ENCODE results near the gene TM7SF3.
A peak's percentile ranks its signal among the peaks of the same experiment; 100 is the strongest.
"Not testable (repeated sequence)": the region's sequence is repeated elsewhere in the genome, so short reads cannot be mapped to it uniquely, and the experiment has no call there.

Gene TM7SF3

GRCh38 chr12:26976687-26977086 lies 37.5 kb downstream of the TM7SF3 start:
- no peak for DNase-seq

DNA sequence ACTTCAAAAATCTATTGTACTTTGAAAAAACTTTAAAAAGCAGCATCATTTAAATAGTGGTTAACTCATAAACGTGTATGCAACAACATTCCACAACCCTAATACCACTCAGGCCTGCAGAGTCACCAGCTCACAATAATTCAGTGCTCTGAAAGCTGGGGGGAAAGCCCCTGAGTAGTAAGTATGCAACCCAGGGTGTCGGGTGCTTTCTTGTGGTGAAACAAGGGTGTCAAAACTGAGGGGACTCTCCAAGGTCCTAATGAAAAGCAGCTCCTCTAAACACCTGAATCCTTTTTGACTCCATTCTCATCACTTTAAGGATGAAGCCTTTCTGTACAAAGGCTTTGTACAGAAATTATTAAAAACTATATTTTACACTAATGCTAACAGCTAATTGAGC lies 42.2 kb downstream of the TM7SF3 start:
- DNase-seq, result peak; percentile 47

GRCh38 chr12:26970136-26970535 lies 44.0 kb downstream of the TM7SF3 start:
- DNase-seq, result no peak

DNA sequence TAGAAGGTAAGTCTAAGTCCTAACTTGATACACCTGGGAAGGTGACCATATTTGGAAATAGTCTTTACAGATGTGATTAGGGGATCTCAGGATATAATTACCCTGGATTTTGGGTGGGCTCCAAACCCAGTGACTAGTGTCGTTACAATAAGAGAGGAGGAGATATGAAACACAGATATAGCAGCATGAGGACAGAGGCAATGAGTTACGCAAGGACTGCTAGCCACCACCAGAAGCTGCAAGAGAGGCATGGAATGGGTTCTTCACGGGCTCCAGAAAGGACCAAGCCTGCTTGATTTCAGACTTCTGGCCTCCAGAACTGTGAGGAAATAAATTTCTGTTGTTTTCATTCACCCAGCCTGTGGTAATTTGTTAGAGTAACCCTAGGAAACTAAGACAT lies 47.3 kb downstream of the TM7SF3 start:
- no peak for DNase-seq

DNA sequence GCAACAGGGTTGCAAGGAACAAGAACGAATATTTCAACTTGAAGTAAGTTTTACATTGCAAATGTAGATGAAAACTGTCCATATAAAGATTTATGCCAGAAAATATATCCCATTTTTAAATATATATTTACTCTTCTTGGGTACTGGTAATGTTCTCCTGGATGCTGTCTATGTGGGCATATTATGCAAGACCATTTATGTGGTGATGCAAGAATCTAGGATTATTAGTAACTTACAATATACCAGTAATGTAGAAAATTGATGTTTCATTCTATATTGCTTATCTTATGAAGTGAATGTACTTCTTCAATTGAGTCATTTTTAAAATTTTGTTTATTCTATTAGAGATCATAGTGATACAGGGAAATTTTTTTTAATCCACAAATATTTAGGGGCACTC lies 50.8 kb downstream of the TM7SF3 start:
- no peak for DNase-seq

DNA sequence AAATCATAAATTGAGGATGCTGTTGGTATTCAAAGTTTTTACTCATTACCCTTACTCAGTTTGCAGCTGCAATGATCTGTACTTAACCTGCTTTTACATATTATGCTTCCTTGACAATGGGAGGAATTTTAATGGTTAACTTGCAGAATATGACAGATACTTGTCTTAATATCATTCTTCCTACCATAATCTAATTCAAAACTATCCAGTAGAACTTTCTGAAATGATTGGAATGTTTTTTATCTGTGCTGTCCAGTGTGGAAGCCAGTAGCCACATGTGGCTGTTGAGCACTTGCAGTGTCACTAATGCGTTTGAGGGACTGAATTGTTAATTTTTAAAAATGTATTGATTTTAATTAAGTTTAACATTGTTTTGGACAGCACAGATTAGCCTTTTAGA lies 52.4 kb downstream of the TM7SF3 start:
- no peak for DNase-seq

GRCh38 chr12:26961391-26961790 lies 52.8 kb downstream of the TM7SF3 start:
- not testable (repeated sequence) for DNase-seq

- DNase-seq, result no peak
These were observed 60.2 kb downstream of the TM7SF3 start for GRCh38 chr12:26954027-26954426.

DNA sequence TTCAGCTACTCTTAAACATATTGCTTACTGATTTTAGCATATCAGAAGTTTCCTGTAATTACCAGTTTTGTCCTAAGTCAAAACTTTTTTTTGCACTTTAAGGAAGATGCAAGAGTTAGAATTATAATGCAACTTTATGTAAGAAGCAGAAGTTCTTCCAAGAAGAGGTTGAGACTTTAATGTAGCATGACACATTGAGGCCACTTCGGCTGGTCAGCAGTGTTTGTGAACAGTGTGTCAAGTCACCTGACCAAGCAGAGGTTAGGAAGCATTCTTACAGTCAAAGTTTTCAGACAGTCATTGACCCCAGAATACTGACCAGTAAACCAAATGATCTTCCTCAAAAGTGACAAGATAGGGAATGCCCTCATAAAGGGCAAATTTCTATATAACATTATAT lies 60.7 kb downstream of the TM7SF3 start:
- no peak for DNase-seq

GRCh38 chr12:26948309-26948708 lies 65.9 kb downstream of the TM7SF3 start:
- DNase-seq, result no peak

- DNase-seq, result no peak
These were observed 73.0 kb downstream of the TM7SF3 start for GRCh38 chr12:26941215-26941594.

DNA sequence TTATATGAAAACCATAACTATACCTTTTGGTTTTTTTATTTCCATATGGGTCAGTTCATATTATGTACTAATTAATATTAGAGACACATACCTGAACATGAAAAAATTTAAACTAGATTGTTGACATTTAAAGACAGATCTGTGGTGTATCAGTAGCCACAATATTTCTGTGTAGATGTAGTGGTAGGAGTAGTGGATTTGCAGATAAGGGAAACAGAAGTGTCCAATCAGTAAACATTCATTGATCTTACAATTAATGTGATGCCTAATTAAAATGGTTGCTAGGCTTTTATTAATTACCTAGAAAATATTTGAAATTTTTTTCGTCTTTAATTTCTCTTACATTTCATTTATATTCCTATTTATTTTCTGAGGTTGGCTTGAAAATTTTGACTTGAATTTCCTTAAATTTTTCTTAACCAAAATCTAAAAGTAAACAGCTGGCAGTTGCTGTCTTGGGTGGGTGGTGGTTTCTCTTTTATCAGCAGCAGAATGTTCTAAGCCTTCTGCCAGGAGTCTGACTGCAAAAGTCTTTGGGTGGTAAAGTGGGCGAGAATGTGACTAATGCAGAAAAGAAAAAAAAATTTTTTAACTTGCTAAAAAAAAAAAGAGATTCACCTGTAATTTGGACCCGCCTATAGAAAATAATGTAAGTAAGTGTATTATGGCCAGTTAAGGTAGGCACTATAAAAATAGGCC lies 73.5 kb downstream of the TM7SF3 start:
- DNase-seq, result peak; percentile 19

DNA sequence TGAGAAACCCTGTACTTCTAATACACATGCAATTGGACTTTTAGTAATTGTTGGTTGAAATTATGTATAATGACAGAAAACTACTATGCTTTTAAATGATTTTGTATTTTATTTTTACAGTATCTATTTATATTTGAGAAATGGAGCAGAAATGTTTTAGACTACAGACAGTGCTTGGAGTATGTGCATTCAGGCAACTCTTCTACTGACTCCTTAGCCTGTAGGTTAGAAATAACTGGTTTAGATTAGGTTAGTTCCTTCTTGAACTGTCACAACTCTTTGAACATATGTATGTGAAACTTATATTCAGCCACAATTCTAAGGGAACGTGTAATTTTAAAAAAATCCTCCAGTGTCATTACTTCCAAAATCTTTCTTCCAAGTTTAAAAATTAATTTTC lies 74.2 kb downstream of the TM7SF3 start:
- DNase-seq, result no peak

GRCh38 chr12:26939192-26939832 lies 74.9 kb downstream of the TM7SF3 start:
- no peak for DNase-seq

- DNase-seq, result no peak
These were observed 75.5 kb downstream of the TM7SF3 start for GRCh38 chr12:26938701-26939062.

DNA sequence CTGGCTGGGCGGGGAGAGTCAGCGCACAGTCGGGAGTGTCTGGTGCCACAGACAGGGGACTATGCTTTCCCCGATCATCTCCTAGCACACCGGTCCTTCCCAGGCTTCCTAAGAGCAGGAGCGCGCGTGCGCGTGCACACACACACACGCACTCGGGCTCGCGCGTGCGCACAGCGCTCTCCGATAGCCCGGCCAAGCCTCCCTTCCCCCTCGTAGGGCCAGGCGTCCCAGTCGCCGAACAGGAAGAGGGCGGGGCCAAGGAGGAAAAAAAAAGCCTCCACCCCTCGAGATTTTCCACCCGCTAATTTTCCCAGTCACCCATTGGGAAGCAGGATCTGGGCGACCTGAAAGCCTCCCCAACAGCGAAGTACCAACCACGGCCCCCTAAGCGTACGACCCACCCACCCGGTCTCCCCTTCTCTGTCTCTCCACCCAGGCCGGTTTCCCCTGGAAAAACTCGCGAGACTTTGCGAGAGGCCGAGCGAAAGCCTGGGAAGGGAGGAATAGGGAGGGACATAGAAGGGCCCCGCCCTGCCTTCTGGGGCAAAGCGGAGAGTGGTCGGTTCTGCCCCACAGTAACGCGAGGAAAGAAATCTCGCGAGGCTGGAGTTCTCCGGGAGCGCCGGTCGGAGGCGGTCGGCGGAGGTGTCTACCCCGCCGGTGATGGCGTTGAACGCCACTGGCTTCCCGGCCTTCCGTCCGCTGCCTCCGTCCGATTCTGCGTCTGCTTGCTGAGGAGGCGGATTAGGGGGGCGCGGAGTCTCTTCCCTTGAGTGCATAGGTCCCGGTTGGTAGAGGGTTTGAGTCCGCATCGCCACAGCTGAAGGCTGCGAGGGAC lies 76.1 kb downstream of the TM7SF3 start, which contains the start of the genes FGFR1OP2 and INTS13:
TSS of gene FGFR1OP2 (plus strand) at position 608 of the 838 bp plus-strand sequence. CDS start 15,689 bp downstream, outside the sequence.
TSS of gene INTS13 (minus strand) at position 119 of the 838 bp plus-strand sequence. CDS start 1,178 bp downstream, outside the sequence.
- DNase-seq, result peak; percentile 97

DNA sequence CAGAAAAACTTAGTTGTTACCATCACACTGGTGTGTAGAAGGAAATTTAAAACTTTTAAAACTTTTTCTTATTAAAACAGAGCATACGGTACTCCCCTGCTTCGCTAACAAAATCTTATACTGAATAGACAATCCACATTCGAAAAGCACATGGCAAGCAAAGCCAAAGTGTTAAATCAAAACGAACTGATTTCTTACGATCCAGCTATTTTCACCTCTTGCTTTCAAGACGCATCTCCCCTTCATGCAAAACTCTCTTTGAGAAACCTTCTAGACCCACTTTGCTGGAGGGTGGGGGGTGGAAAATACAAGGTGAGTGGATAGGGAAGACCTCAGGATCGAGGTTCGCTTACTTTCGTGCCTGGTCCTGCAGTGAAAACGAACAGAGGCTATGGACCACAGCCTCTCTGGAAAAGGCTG lies 76.7 kb downstream of the TM7SF3 start:
- DNase-seq, result no peak

DNA sequence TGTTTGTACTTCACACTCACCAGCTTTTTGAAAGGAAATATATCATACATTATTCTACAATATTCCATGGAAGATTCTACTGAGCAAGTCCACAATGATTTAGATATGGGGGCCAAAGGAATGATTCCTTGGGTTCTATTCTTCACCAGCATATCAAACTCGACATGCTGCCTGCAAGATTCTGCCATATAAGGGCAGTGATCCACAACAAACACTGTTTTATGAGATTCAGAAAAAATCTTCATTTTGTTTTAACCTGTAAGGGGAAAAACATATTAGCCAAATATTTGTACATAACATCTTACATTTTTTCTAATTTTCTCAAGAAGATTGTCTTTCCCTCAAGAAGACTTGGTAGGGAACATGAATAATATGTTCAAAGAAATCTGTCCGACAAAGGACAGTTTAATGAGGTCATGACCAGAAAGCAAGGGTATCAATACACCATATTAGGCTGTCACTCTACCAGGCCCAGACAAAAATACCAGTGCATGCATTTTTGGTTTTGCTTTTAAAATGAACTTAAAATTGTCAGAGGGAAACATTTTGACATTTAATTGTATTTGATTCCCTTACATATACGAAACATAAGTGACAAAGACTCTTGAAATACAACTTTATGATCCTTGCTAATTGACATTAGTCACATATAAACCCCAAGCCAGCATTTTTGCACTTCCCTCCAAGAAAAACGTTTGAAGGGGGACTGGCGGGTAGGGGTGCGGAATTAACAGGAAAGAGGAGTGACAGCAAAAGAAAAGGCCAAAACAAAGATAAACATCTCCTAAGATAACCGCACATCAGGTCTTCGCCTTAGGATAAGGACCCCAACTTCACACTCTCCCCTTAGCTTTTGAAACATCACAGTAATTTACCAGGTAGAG lies 77.4 kb downstream of the TM7SF3 start:
- DNase-seq, result no peak

- no peak for DNase-seq
These were observed 78.4 kb downstream of the TM7SF3 start for GRCh38 chr12:26935636-26936378.

GRCh38 chr12:26929590-26929989 lies 84.6 kb downstream of the TM7SF3 start:
- DNase-seq, result no peak

DNA sequence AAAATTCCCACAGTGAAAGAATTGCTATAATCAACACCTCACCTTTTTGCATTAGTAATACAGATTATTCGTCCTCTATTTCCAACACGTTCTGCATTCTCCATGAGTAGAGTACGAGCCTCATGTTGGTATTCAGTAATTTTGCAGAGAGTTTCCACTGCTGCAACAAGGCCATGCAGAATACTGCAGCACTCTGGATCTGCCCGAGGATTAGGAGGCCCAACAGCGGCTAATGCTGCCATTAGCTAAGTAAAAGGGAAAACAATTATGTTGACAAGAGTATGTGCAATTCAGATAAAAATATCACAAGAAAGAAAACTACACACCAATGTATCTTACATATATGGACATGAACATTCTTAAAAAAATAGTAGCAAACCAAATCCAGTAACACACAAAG lies 85.5 kb downstream of the TM7SF3 start:
- no peak for DNase-seq
